ENCODE results near the gene HLCS.

DNA sequence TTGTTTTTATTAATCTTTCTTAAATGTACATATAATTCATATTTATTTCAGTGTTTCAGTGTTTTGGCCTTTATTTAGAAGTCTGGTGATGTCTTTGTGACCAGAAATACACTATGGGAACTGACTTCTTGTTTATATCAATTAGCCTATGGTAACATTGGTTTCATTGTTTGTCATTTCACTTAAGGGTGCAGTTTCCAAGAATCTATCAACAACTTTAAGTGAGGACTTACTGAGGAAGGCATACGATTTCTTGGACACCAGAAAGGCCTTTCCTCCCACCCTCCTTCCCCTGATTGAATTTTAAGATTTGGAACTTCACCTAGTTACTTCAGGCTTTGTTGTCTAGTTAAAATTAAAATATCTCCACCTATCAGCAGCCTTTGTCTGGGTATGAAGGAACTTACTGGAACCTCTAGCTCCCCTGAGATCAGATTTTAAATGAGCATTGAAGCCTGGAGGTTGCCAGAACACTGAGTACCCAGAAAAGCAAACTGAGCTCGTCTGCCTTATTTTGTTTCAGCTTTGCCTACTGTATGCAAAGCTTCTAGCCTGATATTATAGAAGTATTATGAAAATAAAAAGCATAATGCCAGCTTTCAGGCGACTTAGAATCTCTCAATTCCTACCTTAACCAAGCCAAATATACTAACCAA, 34.2 kb downstream of the HLCS start:
- TF ChIP-seq, protein P1, sequence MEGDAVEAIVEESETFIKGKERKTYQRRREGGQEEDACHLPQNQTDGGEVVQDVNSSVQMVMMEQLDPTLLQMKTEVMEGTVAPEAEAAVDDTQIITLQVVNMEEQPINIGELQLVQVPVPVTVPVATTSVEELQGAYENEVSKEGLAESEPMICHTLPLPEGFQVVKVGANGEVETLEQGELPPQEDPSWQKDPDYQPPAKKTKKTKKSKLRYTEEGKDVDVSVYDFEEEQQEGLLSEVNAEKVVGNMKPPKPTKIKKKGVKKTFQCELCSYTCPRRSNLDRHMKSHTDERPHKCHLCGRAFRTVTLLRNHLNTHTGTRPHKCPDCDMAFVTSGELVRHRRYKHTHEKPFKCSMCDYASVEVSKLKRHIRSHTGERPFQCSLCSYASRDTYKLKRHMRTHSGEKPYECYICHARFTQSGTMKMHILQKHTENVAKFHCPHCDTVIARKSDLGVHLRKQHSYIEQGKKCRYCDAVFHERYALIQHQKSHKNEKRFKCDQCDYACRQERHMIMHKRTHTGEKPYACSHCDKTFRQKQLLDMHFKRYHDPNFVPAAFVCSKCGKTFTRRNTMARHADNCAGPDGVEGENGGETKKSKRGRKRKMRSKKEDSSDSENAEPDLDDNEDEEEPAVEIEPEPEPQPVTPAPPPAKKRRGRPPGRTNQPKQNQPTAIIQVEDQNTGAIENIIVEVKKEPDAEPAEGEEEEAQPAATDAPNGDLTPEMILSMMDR (IDR thresholded peaks at IDR 0.05), result no peak
- TF ChIP-seq POLR2A (IDR thresholded peaks at IDR 0.05), result no peak

Measured in body of pancreas (tissue), 4 donors.